IMR-90 (cell line): ENCODE results near the gene ERBB4. TPM values are rescaled to one million over a fixed set of nuclear protein-coding genes. Genes with fewer than 3 reads are reported as not detected.

Experiments
- ATAC-seq: fragments of 200-7000 bp; cut with Tn5 transposase; 2 replicates; pipeline ENCODE4 v1.9.1; 2020; ENCODE audit warnings: low read depth, mild to moderate bottlenecking, moderate library complexity
- BruUV-seq: library from RNA; stranded (reverse); fragments of 400-500 nt; replicated peaks from 2 replicates; lab custom pipeline; 2021; lab: Mats Ljungman, UMichigan
- CTCF ChIA-PET: fragments of 300-600 bp; formaldehyde crosslinking; extraction: SDS; loops from one replicate; lab custom pipeline; 2021; ENCODE audit warnings: antibody characterized with exemption; lab: Yijun Ruan, JAX
- POLR2A ChIA-PET: fragments of 300-600 bp; sonication (Branson Sonifier 250); formaldehyde crosslinking; loops from one replicate; lab custom pipeline; 2022; ENCODE audit warnings: antibody characterized with exemption; ENCODE audit not compliant: unreplicated experiment; lab: Charles Lee
- DNase-seq: peaks from one replicate; pipeline ENCODE4 v3.0.0; 2013
- H2AFZ ChIP-seq: replicated peaks from 2 replicates; pipeline ENCODE3; 2013; ENCODE audit warnings: low read length, mild to moderate bottlenecking; ENCODE audit not compliant: poor library complexity
- H2AK5ac ChIP-seq: 2 replicates; pipeline ENCODE4 v1.6.1; 2013; ENCODE audit warnings: low read depth, low read length, inconsistent platforms
- H2AK9ac ChIP-seq: replicated peaks from 2 replicates; pipeline ENCODE3; 2013; ENCODE audit warnings: mild to moderate bottlenecking, low read depth, low read length, moderate library complexity; ENCODE audit not compliant: poor library complexity
- H2BK120ac ChIP-seq: 2 replicates; pipeline ENCODE4 v1.6.1; 2013; ENCODE audit warnings: low read depth, low read length, inconsistent platforms
- H2BK15ac ChIP-seq: 3 replicates; pipeline ENCODE4 v1.6.1; 2013; ENCODE audit warnings: low read depth, low read length, inconsistent platforms
- H2BK20ac ChIP-seq: 2 replicates; pipeline ENCODE4 v1.6.1; 2013; ENCODE audit warnings: low read depth, mild to moderate bottlenecking, inconsistent platforms, low read length, moderate library complexity
- H2BK5ac ChIP-seq: 2 replicates; pipeline ENCODE4 v1.6.1; 2013; ENCODE audit warnings: mild to moderate bottlenecking, low read depth, low read length, inconsistent platforms; ENCODE audit not compliant: poor library complexity, severe bottlenecking
- H3K14ac ChIP-seq: replicated peaks from 2 replicates; pipeline ENCODE4 v1.6.1; 2013; ENCODE audit warnings: low read depth, low read length, inconsistent platforms
- H3K18ac ChIP-seq: 2 replicates; pipeline ENCODE4 v1.6.1; 2013; ENCODE audit warnings: low read depth, low read length, control low read depth
- H3K23ac ChIP-seq: 2 replicates; pipeline ENCODE4 v1.6.1; 2013; ENCODE audit warnings: low read depth, low read length, inconsistent platforms
- H3K27ac ChIP-seq: 2 replicates; pipeline ENCODE4 v1.5.1; 2013; ENCODE audit warnings: mild to moderate bottlenecking, control low read depth, low read length; ENCODE audit not compliant: insufficient read depth
- H3K27me3 ChIP-seq: 2 replicates; pipeline ENCODE4 v1.6.1; 2013; ENCODE audit warnings: low read length; ENCODE audit not compliant: control insufficient read depth, insufficient read depth
- H3K36me3 ChIP-seq: 2 replicates; pipeline ENCODE4 v1.6.1; 2013; ENCODE audit warnings: low read length, mixed read lengths; ENCODE audit not compliant: control insufficient read depth, insufficient read depth
- H3K4ac ChIP-seq: 2 replicates; pipeline ENCODE4 v1.6.1; 2013; ENCODE audit warnings: low read depth, low read length, inconsistent platforms
- H3K4me1 ChIP-seq: 2 replicates; pipeline ENCODE4 v1.6.1; 2013; ENCODE audit warnings: low read length, mixed read lengths; ENCODE audit not compliant: control insufficient read depth, insufficient read depth
- H3K4me2 ChIP-seq: 2 replicates; pipeline ENCODE4 v1.6.1; 2013; ENCODE audit warnings: low read depth, mild to moderate bottlenecking, control low read depth, low read length, moderate library complexity
- H3K4me3 ChIP-seq: 2 replicates; pipeline ENCODE4 v1.5.1; 2013; ENCODE audit warnings: low read depth, mild to moderate bottlenecking, control low read depth, low read length, moderate library complexity; ENCODE audit not compliant: insufficient read depth
- H3K56ac ChIP-seq: 2 replicates; pipeline ENCODE4 v1.6.1; 2013; ENCODE audit warnings: low read length, inconsistent platforms; ENCODE audit not compliant: insufficient read depth; ENCODE audit errors: extremely low read depth
- H3K79me1 ChIP-seq, 2 experiments: 2 replicates each; pipeline ENCODE4 v1.6.1; 2013; ENCODE audit warnings: low read length in 2 of 2, inconsistent platforms in 1 of 2, low read depth in 1 of 2
- H3K9ac ChIP-seq: 2 replicates; pipeline ENCODE4 v1.6.1; 2013; ENCODE audit warnings: low read depth, low read length, control low read depth
- H3K9me1 ChIP-seq: 2 replicates; pipeline ENCODE4 v1.6.1; 2013; ENCODE audit warnings: low read length, inconsistent platforms; ENCODE audit not compliant: insufficient read depth
- H3K9me3 ChIP-seq: 2 replicates; pipeline ENCODE4 v1.6.1; 2013; ENCODE audit warnings: low read length; ENCODE audit not compliant: control insufficient read depth, insufficient read depth
- H4K20me1 ChIP-seq: 2 replicates; pipeline ENCODE4 v1.6.1; 2013; ENCODE audit warnings: low read length, inconsistent platforms; ENCODE audit not compliant: insufficient read depth
- H4K5ac ChIP-seq: 2 replicates; pipeline ENCODE4 v1.6.1; 2013; ENCODE audit warnings: mild to moderate bottlenecking, low read depth, low read length, control low read depth
- H4K8ac ChIP-seq, 2 experiments: 2 replicates each; pipeline ENCODE4 v1.6.1; 2013; ENCODE audit warnings: low read depth in 2 of 2, low read length in 2 of 2, control low read depth in 1 of 2, inconsistent platforms in 1 of 2
- H4K91ac ChIP-seq: 2 replicates; pipeline ENCODE4 v1.6.1; 2013; ENCODE audit warnings: low read depth, low read length, inconsistent platforms; ENCODE audit not compliant: insufficient read depth
- FOS ChIP-seq: fragments of 150-350 bp; IDR thresholded peaks from 2 replicates; pipeline ENCODE4 v1.6.1; 2016; ENCODE audit warnings: low read depth, low read length
- MAFK ChIP-seq: IDR thresholded peaks from 2 replicates; pipeline ENCODE4 v1.6.1; 2012; ENCODE audit warnings: low read depth, low read length, improper control_type of control experiment
- MXI1 ChIP-seq: IDR thresholded peaks from 2 replicates; pipeline ENCODE4 v1.6.1; 2012; ENCODE audit warnings: low read depth, mild to moderate bottlenecking, low read length, moderate library complexity, borderline replicate concordance
- NFE2L2 ChIP-seq: fragments of 150-350 bp; IDR thresholded peaks from 2 replicates; pipeline ENCODE4 v1.6.1; 2016; ENCODE audit warnings: low read depth, mild to moderate bottlenecking, low read length
- POLR2A ChIP-seq: IDR thresholded peaks from 2 replicates; pipeline ENCODE4 v1.6.1; 2012; ENCODE audit warnings: mild to moderate bottlenecking, low read depth, low read length
- RAD21 ChIP-seq: IDR thresholded peaks from 2 replicates; pipeline ENCODE4 v1.6.1; 2012; ENCODE audit warnings: low read length, improper control_type of control experiment
- RCOR1 ChIP-seq: IDR thresholded peaks from 2 replicates; pipeline ENCODE4 v1.6.1; 2012; ENCODE audit warnings: mild to moderate bottlenecking, low read length, improper control_type of control experiment; ENCODE audit not compliant: insufficient replicate concordance
- RFX5 ChIP-seq: IDR thresholded peaks from 2 replicates; pipeline ENCODE4 v1.8.0; 2012; ENCODE audit warnings: low read depth, mild to moderate bottlenecking, low read length, moderate library complexity
- SMC3 ChIP-seq: fragments of 150-350 bp; IDR thresholded peaks from 2 replicates; pipeline ENCODE4 v1.6.1; 2016; ENCODE audit warnings: low read depth, mild to moderate bottlenecking, antibody characterized with exemption, low read length, moderate library complexity
- WGBS, 2 experiments: methylation state at CpG; one replicate each; pipeline versions ENCODE4 v1.1.5 to v1.1.7; 2013; ENCODE audit warnings: missing lambda C conversion rate in 2 of 2; ENCODE audit not compliant: insufficient read length in 1 of 2; ENCODE audit errors: extremely low coverage in 2 of 2; 5-methylcytosine and 5-hydroxymethylcytosine counted together
- dilution Hi-C: fragments of 300-500 bp; cut with HindIII; formaldehyde crosslinking; loops from one replicate; pipeline ENCODE4 v1.14.3; 2018; ENCODE audit warnings: low sequenced_read_pairs; ENCODE audit not compliant: unreplicated experiment
- in situ Hi-C: fragments of 300-500 bp; cut with MboI; formaldehyde crosslinking; loops from 3 replicates; pipeline ENCODE4 v1.14.3; 2019; ENCODE audit warnings: low sequenced_read_pairs, inconsistent platforms, mixed read lengths
- intact Hi-C: fragments of 100-400 bp; cut with micrococcal nuclease; formaldehyde crosslinking; loops from 2 replicates; pipeline ENCODE4 v1.10.0; 2022
- polyA plus RNA-seq, 3 experiments: library from polyadenylated mRNA; depleted of rRNA; stranded (reverse); fragments of >200 nt; gene quantifications; 2 replicates each; pipeline ENCODE4 v1.2.3, GENCODE V29; 2012; ENCODE audit warnings: low replicate concordance in 1 of 3
- total RNA-seq: library from RNA; depleted of rRNA; stranded (reverse); fragments of >200 nt; gene quantifications from 2 replicates; pipeline ENCODE4 v1.2.3, GENCODE V29; 2012
- TF ChIP-seq, protein P1 (sequence below): conservative IDR thresholded peaks from 2 replicates; pipeline ENCODE4 v1.5.1; 2012; ENCODE audit warnings: mild to moderate bottlenecking, low read depth, low read length, improper control_type of control experiment
- TF ChIP-seq, protein P2 (sequence below): fragments of 150-350 bp; IDR thresholded peaks from 2 replicates; pipeline ENCODE4 v1.6.1; 2016; ENCODE audit warnings: low read depth, mild to moderate bottlenecking, low read length, moderate library complexity, borderline replicate concordance
- TF ChIP-seq, protein P3 (sequence below): fragments of 150-350 bp; IDR thresholded peaks from 2 replicates; pipeline ENCODE4 v1.6.1; 2017; ENCODE audit warnings: mild to moderate bottlenecking, antibody characterized with exemption, low read length, low read depth

Gene ERBB4
- total and polyA plus RNA-seq, 2 of the 4 experiments (the other 2 are of a cell fraction): not detected

DNA sequence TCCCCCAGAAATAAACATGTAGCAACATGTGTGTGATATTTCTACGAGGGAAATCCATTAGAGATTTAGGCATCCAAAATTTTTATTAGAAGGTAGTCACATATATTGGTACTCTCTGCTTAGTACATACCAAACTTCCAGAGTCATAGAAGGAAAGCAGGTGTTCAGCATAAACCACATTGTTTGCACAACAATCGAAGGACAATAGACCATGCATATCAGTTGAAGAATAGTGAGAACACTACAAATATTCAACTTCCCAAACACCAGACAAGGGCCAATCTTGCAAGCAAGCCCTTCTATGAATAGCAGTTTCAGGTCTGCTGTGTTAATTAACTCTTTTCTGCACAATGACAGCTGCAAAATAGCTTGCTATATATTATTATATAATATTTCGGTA, 702.2 kb downstream of the ERBB4 start:
- H3K9me3 ChIP-seq: no peaks in the 10 kb centered on the region
- H2AK5ac ChIP-seq: no peak overlapping the region
- no peak overlapping the region for H2AFZ ChIP-seq
- no peak overlapping the region for H2BK15ac ChIP-seq
- dilution Hi-C loops: no loop called here
- no peak overlapping the region for H2BK120ac ChIP-seq
- TF ChIP-seq MAFK: no peak
- TF ChIP-seq, protein P1, sequence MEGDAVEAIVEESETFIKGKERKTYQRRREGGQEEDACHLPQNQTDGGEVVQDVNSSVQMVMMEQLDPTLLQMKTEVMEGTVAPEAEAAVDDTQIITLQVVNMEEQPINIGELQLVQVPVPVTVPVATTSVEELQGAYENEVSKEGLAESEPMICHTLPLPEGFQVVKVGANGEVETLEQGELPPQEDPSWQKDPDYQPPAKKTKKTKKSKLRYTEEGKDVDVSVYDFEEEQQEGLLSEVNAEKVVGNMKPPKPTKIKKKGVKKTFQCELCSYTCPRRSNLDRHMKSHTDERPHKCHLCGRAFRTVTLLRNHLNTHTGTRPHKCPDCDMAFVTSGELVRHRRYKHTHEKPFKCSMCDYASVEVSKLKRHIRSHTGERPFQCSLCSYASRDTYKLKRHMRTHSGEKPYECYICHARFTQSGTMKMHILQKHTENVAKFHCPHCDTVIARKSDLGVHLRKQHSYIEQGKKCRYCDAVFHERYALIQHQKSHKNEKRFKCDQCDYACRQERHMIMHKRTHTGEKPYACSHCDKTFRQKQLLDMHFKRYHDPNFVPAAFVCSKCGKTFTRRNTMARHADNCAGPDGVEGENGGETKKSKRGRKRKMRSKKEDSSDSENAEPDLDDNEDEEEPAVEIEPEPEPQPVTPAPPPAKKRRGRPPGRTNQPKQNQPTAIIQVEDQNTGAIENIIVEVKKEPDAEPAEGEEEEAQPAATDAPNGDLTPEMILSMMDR: no peak
- TF ChIP-seq RCOR1: no peak
- TF ChIP-seq, protein P2, sequence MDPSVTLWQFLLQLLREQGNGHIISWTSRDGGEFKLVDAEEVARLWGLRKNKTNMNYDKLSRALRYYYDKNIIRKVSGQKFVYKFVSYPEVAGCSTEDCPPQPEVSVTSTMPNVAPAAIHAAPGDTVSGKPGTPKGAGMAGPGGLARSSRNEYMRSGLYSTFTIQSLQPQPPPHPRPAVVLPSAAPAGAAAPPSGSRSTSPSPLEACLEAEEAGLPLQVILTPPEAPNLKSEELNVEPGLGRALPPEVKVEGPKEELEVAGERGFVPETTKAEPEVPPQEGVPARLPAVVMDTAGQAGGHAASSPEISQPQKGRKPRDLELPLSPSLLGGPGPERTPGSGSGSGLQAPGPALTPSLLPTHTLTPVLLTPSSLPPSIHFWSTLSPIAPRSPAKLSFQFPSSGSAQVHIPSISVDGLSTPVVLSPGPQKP: no peak
- no peak for TF ChIP-seq FOS
- no peak for TF ChIP-seq MXI1
- TF ChIP-seq SMC3: no peak
- no peak for TF ChIP-seq RAD21
- no peak for TF ChIP-seq POLR2A
- no peak for TF ChIP-seq RFX5
- TF ChIP-seq NFE2L2: no peak
- TF ChIP-seq, protein P3, sequence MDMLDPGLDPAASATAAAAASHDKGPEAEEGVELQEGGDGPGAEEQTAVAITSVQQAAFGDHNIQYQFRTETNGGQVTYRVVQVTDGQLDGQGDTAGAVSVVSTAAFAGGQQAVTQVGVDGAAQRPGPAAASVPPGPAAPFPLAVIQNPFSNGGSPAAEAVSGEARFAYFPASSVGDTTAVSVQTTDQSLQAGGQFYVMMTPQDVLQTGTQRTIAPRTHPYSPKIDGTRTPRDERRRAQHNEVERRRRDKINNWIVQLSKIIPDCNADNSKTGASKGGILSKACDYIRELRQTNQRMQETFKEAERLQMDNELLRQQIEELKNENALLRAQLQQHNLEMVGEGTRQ: no peak
- in situ Hi-C loops: no loop called here
- H3K27ac ChIP-seq: no peak overlapping the region
- H2AK9ac ChIP-seq: no peak overlapping the region
- H3K79me1 ChIP-seq: no peaks in the 10 kb centered on the region
- no CpG with 5 or more reads among the region's 3 CpGs for WGBS, 2 experiments
- H4K91ac ChIP-seq: no peak overlapping the region
- H3K4me2 ChIP-seq: no peak overlapping the region
- no peak overlapping the region for H2BK5ac ChIP-seq
- H3K4me1 ChIP-seq: no peaks in the 10 kb centered on the region
- H4K20me1 ChIP-seq: no peaks in the 10 kb centered on the region
- H3K27me3 ChIP-seq: no peaks in the 10 kb centered on the region
- no peak overlapping the region for H3K14ac ChIP-seq
- no peaks in the 10 kb centered on the region for H3K9me1 ChIP-seq
- intact Hi-C loops: no loop called here
- no peak for ATAC-seq
- H3K4me3 ChIP-seq: no peak overlapping the region
- POLR2A ChIA-PET: no interaction called here
- no peak overlapping the region for H3K4ac ChIP-seq
- no peak overlapping the region for H4K5ac ChIP-seq
- H3K56ac ChIP-seq: no peak overlapping the region
- no peak overlapping the region for H3K18ac ChIP-seq
- no peak overlapping the region for H2BK20ac ChIP-seq
- DNase-seq: no peak
- no peaks in the 10 kb centered on the region for H3K36me3 ChIP-seq
- H4K8ac ChIP-seq: no peak overlapping the region
- CTCF ChIA-PET: no interaction called here
- H3K9ac ChIP-seq: no peak overlapping the region
- BruUV-seq: no TSS peak
- no peak overlapping the region for H3K23ac ChIP-seq
